A549 (cell line): ENCODE data around the gene CPLX1. TPM values are rescaled to one million over a fixed set of nuclear protein-coding genes. Genes with fewer than 3 reads are reported as not detected.

Experiments
- ATAC-seq, 2 experiments: fragments of 200-7000 bp in 1 of 2; fragments of >200 bp in 1 of 2; cut with Nextera tagmentation in 1 of 2; cut with Tn5 transposase in 1 of 2; 3 replicates each; pipeline versions ENCODE4 v1.8.0 to v1.9.1; 2018 to 2020; ENCODE audit warnings: mild to moderate bottlenecking in 1 of 2, moderate library complexity in 1 of 2
- CTCF ChIA-PET: fragments of 300-600 bp; sonication (Branson Sonifier 250); formaldehyde crosslinking; extraction: SDS; loops from one replicate; lab custom pipeline; 2021; ENCODE audit warnings: antibody characterized with exemption, inconsistent platforms; lab: Yijun Ruan, JAX
- POLR2A ChIA-PET: fragments of 350-600 bp; formaldehyde crosslinking; extraction: SDS; loops from one replicate; lab custom pipeline; 2021; ENCODE audit warnings: antibody characterized with exemption, inconsistent platforms; lab: Yijun Ruan, JAX
- DNase-seq, 2 experiments: peaks; one replicate each; pipeline versions ENCODE4 v3.0.0 to v3.0.0-alpha.2; 2011 to 2016; ENCODE audit warnings: low read depth in 1 of 2, low spot score in 1 of 2
- FAIRE-seq: peaks from 2 replicates; lab custom pipeline; 2011; peaks lifted over from hg19 to GRCh38; lab: Jason Lieb, UNC
- H3K27ac ChIP-seq, 2 experiments: fragments of >200 bp; sonication (Bioruptor Twin); formaldehyde crosslinking; 3 replicates each; pipeline ENCODE4 v1.5.1; 2016 to 2017
- H3K4me1 ChIP-seq: fragments of >200 bp; sonication (Bioruptor Twin); formaldehyde crosslinking; 3 replicates; pipeline ENCODE4 v1.6.1; 2016
- H3K4me2 ChIP-seq: fragments of >200 bp; sonication (Bioruptor Twin); formaldehyde crosslinking; 3 replicates; pipeline ENCODE4 v1.6.1; 2016
- H3K4me3 ChIP-seq: fragments of >200 bp; sonication (Bioruptor Twin); formaldehyde crosslinking; 3 replicates; pipeline ENCODE4 v1.5.1; 2016
- H3K9me3 ChIP-seq: fragments of >200 bp; sonication (Bioruptor Twin); formaldehyde crosslinking; 3 replicates; pipeline ENCODE4 v1.6.1; 2016
- BHLHE40 ChIP-seq: IDR thresholded peaks from 2 replicates; pipeline ENCODE4 v1.6.1; 2012; ENCODE audit warnings: low read depth, low read length, inconsistent platforms
- CBX2 ChIP-seq: fragments of 200-600 bp; sonication (generic); IDR thresholded peaks from 2 replicates; pipeline ENCODE4 v1.6.1; 2016; ENCODE audit warnings: low read depth, mild to moderate bottlenecking, borderline replicate concordance
- CEBPB ChIP-seq, 2 experiments: fragments of >200 bp in 1 of 2; sonication (Bioruptor Twin) in 1 of 2; formaldehyde crosslinking in 1 of 2; IDR thresholded peaks; 2 replicates each; pipeline ENCODE4 v1.6.1; 2012 to 2016
- CTCF ChIP-seq: fragments of >200 bp; sonication (Bioruptor Twin); formaldehyde crosslinking; IDR thresholded peaks from 3 replicates; pipeline ENCODE4 v1.5.1; 2016
- E2F6 ChIP-seq: IDR thresholded peaks from 2 replicates; pipeline ENCODE4 v1.6.1; 2012; ENCODE audit warnings: low read depth, borderline replicate concordance
- ELK1 ChIP-seq: fragments of 150-350 bp; IDR thresholded peaks from 2 replicates; pipeline ENCODE4 v1.6.1; 2014; ENCODE audit warnings: low read depth, mild to moderate bottlenecking, low read length
- EP300 ChIP-seq, 2 experiments: fragments of >200 bp; sonication (Bioruptor Twin); formaldehyde crosslinking; IDR thresholded peaks; 2 replicates in 1 of 2; 3 replicates in 1 of 2; pipeline ENCODE4 v1.6.1; 2016 to 2017
- ESRRA ChIP-seq: fragments of 150-350 bp; IDR thresholded peaks from 2 replicates; pipeline ENCODE4 v1.6.1; 2014; ENCODE audit warnings: mild to moderate bottlenecking, low read length, borderline replicate concordance
- FOSB ChIP-seq: fragments of 250-450 bp; sonication (Bioruptor Pico); IDR thresholded peaks from 2 replicates; pipeline ENCODE4 v1.5.0; 2020; ENCODE audit warnings: mild to moderate bottlenecking, moderate library complexity
- HMGXB4 ChIP-seq: fragments of 250-450 bp; sonication (Bioruptor Pico); IDR thresholded peaks from 2 replicates; pipeline ENCODE4 v1.5.0; 2021; ENCODE audit warnings: mild to moderate bottlenecking, moderate library complexity, borderline replicate concordance
- HOXB5 ChIP-seq: fragments of 250-450 bp; sonication (Bioruptor Pico); IDR thresholded peaks from 2 replicates; pipeline ENCODE4 v1.5.0; 2020; ENCODE audit warnings: mild to moderate bottlenecking, moderate library complexity
- MAX ChIP-seq: IDR thresholded peaks from 2 replicates; pipeline ENCODE4 v1.6.1; 2012
- NR3C1 ChIP-seq: fragments of >200 bp; sonication (Bioruptor Twin); formaldehyde crosslinking; IDR thresholded peaks from 3 replicates; pipeline ENCODE4 v1.6.1; 2017
- PBX3 ChIP-seq: IDR thresholded peaks from 2 replicates; pipeline ENCODE4 v1.6.1; 2012
- PHF8 ChIP-seq: fragments of 200-600 bp; sonication (generic); IDR thresholded peaks from 2 replicates; pipeline ENCODE4 v1.6.1; 2016; ENCODE audit warnings: low read depth, mild to moderate bottlenecking, antibody characterized with exemption, moderate library complexity, borderline replicate concordance
- POLR2A ChIP-seq: IDR thresholded peaks from 2 replicates; pipeline ENCODE4 v1.6.1; 2012; ENCODE audit warnings: mild to moderate bottlenecking, low read length
- RAD21 ChIP-seq, 2 experiments: fragments of >200 bp in 1 of 2; sonication (Bioruptor Twin) in 1 of 2; formaldehyde crosslinking in 1 of 2; IDR thresholded peaks in 1 of 2; conservative IDR thresholded peaks in 1 of 2; 2 replicates in 1 of 2; 3 replicates in 1 of 2; pipeline ENCODE4 v1.6.1; 2012 to 2018; ENCODE audit warnings: inconsistent platforms in 1 of 2
- RARB ChIP-seq: fragments of 250-450 bp; sonication (Bioruptor Pico); IDR thresholded peaks from 2 replicates; pipeline ENCODE4 v1.8.0; 2021; ENCODE audit warnings: mild to moderate bottlenecking, moderate library complexity
- RFX5 ChIP-seq: fragments of 450-650 bp; IDR thresholded peaks from 2 replicates; pipeline ENCODE4 v1.7.1; 2014; ENCODE audit warnings: antibody characterized with exemption, mild to moderate bottlenecking, moderate library complexity
- SMC3 ChIP-seq: fragments of >200 bp; sonication (Bioruptor Twin); formaldehyde crosslinking; IDR thresholded peaks from 3 replicates; pipeline ENCODE4 v1.6.1; 2018; ENCODE audit warnings: inconsistent platforms
- SREBF2 ChIP-seq: fragments of 450-650 bp; IDR thresholded peaks from 2 replicates; pipeline ENCODE4 v1.6.1; 2014; ENCODE audit warnings: mild to moderate bottlenecking, moderate library complexity
- TFCP2L1 ChIP-seq: fragments of 250-450 bp; sonication (Bioruptor Pico); IDR thresholded peaks from 2 replicates; pipeline ENCODE4 v1.5.0; 2021; ENCODE audit warnings: mild to moderate bottlenecking
- USF2 ChIP-seq: fragments of 450-650 bp; IDR thresholded peaks from 2 replicates; pipeline ENCODE4 v1.6.1; 2014; ENCODE audit warnings: antibody characterized with exemption
- ZFP36 ChIP-seq: fragments of 450-650 bp; IDR thresholded peaks from 2 replicates; pipeline ENCODE4 v1.6.1; 2014; ENCODE audit warnings: borderline replicate concordance; ENCODE audit not compliant: partially characterized antibody
- ZNF302 ChIP-seq: fragments of 250-450 bp; sonication (Bioruptor Pico); IDR thresholded peaks from 2 replicates; pipeline ENCODE4 v1.9.0; 2021; ENCODE audit warnings: inconsistent platforms, mild to moderate bottlenecking, moderate library complexity
- ZSCAN20 ChIP-seq: fragments of 250-450 bp; sonication (Bioruptor Pico); IDR thresholded peaks from 2 replicates; pipeline ENCODE4 v1.8.0; 2022; ENCODE audit warnings: mild to moderate bottlenecking, moderate library complexity
- WGBS: methylation state at CpG from one replicate; pipeline ENCODE4 v1.1.6; 2017; ENCODE audit errors: missing lambda C conversion rate; 5-methylcytosine and 5-hydroxymethylcytosine counted together
- polyA plus RNA-seq, 4 experiments: library from polyadenylated mRNA; depleted of rRNA in 3 of 4; stranded (reverse); fragments of >200 nt; fragmentation: RNase III in 1 of 4; extraction: RNeasy Plus Mini Kit Qiagen cat#74134 plus additional on column Dnase treatment in 1 of 4; gene quantifications; 2 replicates in 3 of 4; 3 replicates in 1 of 4; pipeline ENCODE4 v1.2.3, GENCODE V29; 2011 to 2017

Gene CPLX1
- polyA plus RNA-seq, 2 of the 4 experiments (the other 2 are of a cell fraction): 0.19 to 0.57 TPM

GRCh38 chr4:837772-838171 is 11.8 kb upstream of the CPLX1 start:
- Histone ChIP-seq H3K4me2 (no peak overlapping the region), H3K4me1 (no peaks in the 10 kb centered on the region), H3K27ac (no peak overlapping the region), H3K9me3 (peaks cover 16% of the 10 kb centered on the region; the same call in 2 of the 3 replicates), H3K4me3 (no peak overlapping the region)
- no peak for ATAC-seq
- FAIRE-seq: no peak
- no peak for TF ChIP-seq RAD21 (conservative IDR thresholded peaks at IDR 0.05 in 1 of 2, IDR thresholded peaks at IDR 0.05 in 1 of 2)
- no peak for TF ChIP-seq CTCF
- TF ChIP-seq CEBPB (IDR thresholded peaks at IDR 0.05): no peak
- TF ChIP-seq TFCP2L1: no peak
- no peak for TF ChIP-seq FOSB (CRISPR knock-in tag)
- no peak for TF ChIP-seq CBX2
- no peak for TF ChIP-seq SMC3
- TF ChIP-seq RARB: no peak
- no peak for TF ChIP-seq POLR2A
- TF ChIP-seq USF2: no peak
- TF ChIP-seq SREBF2: no peak
- TF ChIP-seq HMGXB4 (CRISPR knock-in tag): no peak
- no peak for TF ChIP-seq ELK1
- TF ChIP-seq ESRRA: no peak
- TF ChIP-seq ZSCAN20: no peak
- DNase-seq: no peak
- CTCF ChIA-PET: no interaction called here
- POLR2A ChIA-PET: no interaction called here
- 45% methylated on average over 1 of the region's 1 CpG for WGBS

GRCh38 chr4:836750-837301 is 10.9 kb upstream of the CPLX1 start:
- H3K27ac ChIP-seq: no peak overlapping the region
- FAIRE-seq: no peak
- no peak for ATAC-seq
- WGBS: 93% methylated on average over 6 of the region's 22 CpGs
- ChIA-PET CTCF (no interaction called here), POLR2A (no interaction called here)
- H3K9me3 ChIP-seq: peaks cover 16% of the 10 kb centered on the region; the same call in 2 of the 3 replicates
- no peaks in the 10 kb centered on the region for H3K4me1 ChIP-seq
- H3K4me3 ChIP-seq: no peak overlapping the region
- H3K4me2 ChIP-seq: no peak overlapping the region
- no peak for DNase-seq
- TF ChIP-seq HOXB5: no peak
- TF ChIP-seq EP300 (IDR thresholded peaks at IDR 0.05): no peak
- no peak for TF ChIP-seq NR3C1
- TF ChIP-seq E2F6: no peak
- TF ChIP-seq PHF8: no peak
- no peak for TF ChIP-seq ZFP36
- no peak for TF ChIP-seq RFX5
- no peak for TF ChIP-seq MAX
- no peak for TF ChIP-seq CTCF
- TF ChIP-seq SMC3: no peak
- no peak for TF ChIP-seq ZNF302 (CRISPR knock-in tag)
- no peak for TF ChIP-seq PBX3
- TF ChIP-seq TFCP2L1: no peak
- TF ChIP-seq HMGXB4 (CRISPR knock-in tag): no peak
- TF ChIP-seq BHLHE40: no peak
